B cell (primary cell): Measurements from ENCODE around the gene ZC3H10. TPM values are rescaled to one million over a fixed set of nuclear protein-coding genes. Genes with fewer than 3 reads are reported as not detected.

Experiments used
- ATAC-seq: fragments of 200-7000 bp; cut with Tn5 transposase; one replicate; pipeline ENCODE4 v1.10.0; 2021; ENCODE audit warnings: low read depth, mild to moderate bottlenecking, moderate number of reproducible peaks, moderate library complexity
- CTCF ChIA-PET: fragments of 350-600 bp; sonication (Branson Sonifier 250); formaldehyde crosslinking; loops from one replicate; lab custom pipeline; 2021; ENCODE audit warnings: antibody characterized with exemption, inconsistent platforms; lab: Charles Lee
- POLR2A ChIA-PET: fragments of 350-600 bp; sonication (Branson Sonifier 250); formaldehyde crosslinking; loops from one replicate; lab custom pipeline; 2021; ENCODE audit warnings: antibody characterized with exemption; lab: Charles Lee
- DNase-seq: peaks from one replicate; pipeline ENCODE4 v3.0.0; 2013
- H2AFZ ChIP-seq: 2 replicates; pipeline ENCODE4 v1.6.1; 2012; ENCODE audit warnings: mild to moderate bottlenecking, low read depth, low read length; ENCODE audit not compliant: insufficient read depth, poor library complexity, severe bottlenecking
- H3K27ac ChIP-seq, 2 donors: 1 replicate in 1 of 2; 2 replicates in 1 of 2; pipeline ENCODE4 v1.5.1; 2012 to 2013; ENCODE audit warnings: low read length in 2 of 2, mild to moderate bottlenecking in 2 of 2, moderate library complexity in 1 of 2
- H3K27me3 ChIP-seq, 4 experiments: fragments of 200-600 bp in 1 of 4; sonication (generic) in 1 of 4; replicated peaks in 1 of 4; 1 replicate in 2 of 4; 2 replicates in 2 of 4; pipeline versions ENCODE4 v1.6.1 to v1.7.0; 2013 to 2016; ENCODE audit warnings: low read length in 3 of 4, mild to moderate bottlenecking in 2 of 4, mixed read lengths in 1 of 4, moderate library complexity in 1 of 4; ENCODE audit not compliant: insufficient read depth in 4 of 4, control insufficient read depth in 3 of 4; ENCODE audit errors: control extremely low read depth in 1 of 4
- H3K36me3 ChIP-seq, 2 experiments: replicated peaks in 1 of 2; 1 replicate in 1 of 2; 2 replicates in 1 of 2; pipeline versions ENCODE4 v1.6.1 to v1.7.1; 2013; ENCODE audit warnings: low read length in 1 of 2; ENCODE audit not compliant: insufficient read depth in 2 of 2, control insufficient read depth in 1 of 2; ENCODE audit errors: control extremely low read depth in 1 of 2, extremely low read depth in 1 of 2
- H3K4me1 ChIP-seq, 2 donors: fragments of 200-600 bp in 1 of 2; sonication (generic) in 1 of 2; 1 replicate in 1 of 2; 2 replicates in 1 of 2; pipeline versions ENCODE4 v1.5.1 to v1.6.1; 2013 to 2017; ENCODE audit warnings: low read length in 2 of 2; ENCODE audit not compliant: control insufficient read depth in 2 of 2, insufficient read depth in 2 of 2
- H3K4me2 ChIP-seq: replicated peaks from 2 replicates; pipeline ENCODE3; 2012; ENCODE audit warnings: mild to moderate bottlenecking, low read depth, low read length; ENCODE audit not compliant: poor library complexity, severe bottlenecking
- H3K4me3 ChIP-seq, 5 experiments: fragments of 200-600 bp in 1 of 5; sonication (generic) in 1 of 5; 1 replicate in 3 of 5; 2 replicates in 2 of 5; pipeline versions ENCODE4 v1.5.1 to v1.7.0; 2011 to 2016; ENCODE audit warnings: low read length in 4 of 5, mild to moderate bottlenecking in 4 of 5, low read depth in 2 of 5, control low read depth in 1 of 5, moderate library complexity in 1 of 5; ENCODE audit not compliant: insufficient read depth in 1 of 5; ENCODE audit errors: control extremely low read depth in 1 of 5, extremely low read depth in 1 of 5
- H3K79me2 ChIP-seq: fragments of 200-600 bp; sonication (generic); one replicate; pipeline ENCODE4 v1.6.0; 2016; ENCODE audit warnings: low read length; ENCODE audit not compliant: control insufficient read depth, insufficient read depth
- H3K9ac ChIP-seq: fragments of 200-600 bp; sonication (generic); 2 replicates; pipeline ENCODE4 v1.6.1; 2017; ENCODE audit warnings: mild to moderate bottlenecking, low read length, moderate library complexity
- H3K9me3 ChIP-seq, 3 donors: one replicate each; pipeline versions ENCODE4 v1.6.1 to v1.7.1; 2013; ENCODE audit warnings: low read length in 2 of 3; ENCODE audit not compliant: control insufficient read depth in 2 of 3, insufficient read depth in 1 of 3; ENCODE audit errors: control extremely low read depth in 1 of 3
- H4K20me1 ChIP-seq: 2 replicates; pipeline ENCODE4 v1.6.0; 2012; ENCODE audit warnings: mild to moderate bottlenecking, low read length; ENCODE audit not compliant: insufficient read depth, control insufficient read depth, poor library complexity, severe bottlenecking
- H3K27ac Mint-ChIP-seq: one replicate; pipeline ENCODE4 v1.8.0; 2021; ENCODE audit warnings: mixed read lengths
- H3K27me3 Mint-ChIP-seq: one replicate; pipeline ENCODE4 v1.8.0; 2021; ENCODE audit warnings: mixed read lengths
- H3K4me1 Mint-ChIP-seq: one replicate; pipeline ENCODE4 v1.8.0; 2021; ENCODE audit warnings: mixed read lengths
- H3K4me3 Mint-ChIP-seq: one replicate; pipeline ENCODE4 v1.8.0; 2021; ENCODE audit warnings: mixed read lengths
- H3K9me3 Mint-ChIP-seq: one replicate; pipeline ENCODE4 v1.8.0; 2022; ENCODE audit warnings: mixed read lengths; ENCODE audit not compliant: insufficient read depth
- CTCF ChIP-seq: fragments of 200-600 bp; IDR thresholded peaks from one replicate; pipeline ENCODE4 v1.8.0; 2022; ENCODE audit warnings: antibody characterized with exemption, mild to moderate bottlenecking
- EZH2 ChIP-seq: IDR thresholded peaks from 2 replicates; pipeline ENCODE4 v1.6.1; 2012; ENCODE audit warnings: borderline replicate concordance, low read depth, mild to moderate bottlenecking, moderate library complexity, low read length; ENCODE audit not compliant: insufficient read depth, poor library complexity, severe bottlenecking
- WGBS: methylation state at CpG from one replicate; pipeline ENCODE4 v1.1.5; 2013; ENCODE audit warnings: missing lambda C conversion rate; ENCODE audit not compliant: insufficient coverage; 5-methylcytosine and 5-hydroxymethylcytosine counted together
- intact Hi-C: fragments of 100-400 bp; cut with micrococcal nuclease; formaldehyde crosslinking; loops from one replicate; pipeline ENCODE4 v1.10.0; 2022
- polyA plus RNA-seq: library from polyadenylated mRNA; depleted of rRNA; stranded (reverse); fragments of >200 nt; gene quantifications from 2 replicates; pipeline ENCODE4 v1.2.3, GENCODE V29; 2012
- total RNA-seq, 2 donors: library from RNA; stranded (reverse); fragments of 120-200 nt in 1 of 2; gene quantifications; 1 replicate in 1 of 2; 2 replicates in 1 of 2; pipeline versions ENCODE4 v1.2.3 to v1.2.4, GENCODE V29; 2013 to 2022

Gene ZC3H10
- total and polyA plus RNA-seq, 2 donors (not counting 1 experiment from before 2014, with no cell fraction given), result 4.7 to 21.7 TPM

GRCh38 chr12:56160894-56161689, 43.0 kb downstream of the ZC3H10 start:
- peaks cover 36% of the 10 kb centered on the region for H3K4me1 Mint-ChIP-seq
- H3K9ac ChIP-seq, result no peak overlapping the region
- ATAC-seq (no peak), DNase-seq (no peak)
- no peak for TF ChIP-seq EZH2
- TF ChIP-seq CTCF, result no peak
- WGBS, result 93% methylated on average over 5 of the region's 11 CpGs
- peak overlapping the region; percentile 88 to 97 for H3K27ac ChIP-seq
- H3K9me3 Mint-ChIP-seq, result no peaks in the 10 kb centered on the region
- H3K4me2 ChIP-seq, result peak overlapping the region; percentile 83
- H3K79me2 ChIP-seq, result peaks cover 43% of the 10 kb centered on the region
- no peaks in the 10 kb centered on the region for H3K27me3 ChIP-seq
- H4K20me1 ChIP-seq, result peaks cover 14% of the 10 kb centered on the region
- peak overlapping the region; percentile 67 for H3K27ac Mint-ChIP-seq
- intact Hi-C loops, result no loop called here
- ChIA-PET POLR2A (interaction anchor here (0.6 to 1.0 kb wide), 4 partner anchors 16 to 36 kb away, joined by 3 to 7 read pairs (median 4); no protein-coding TSS in a partner anchor), CTCF (interaction anchor here (1.0 to 3.4 kb wide), 7 partner anchors 28 to 235 kb away, joined by 3 to 24 read pairs (median 4); partner anchors contain the start of genes ANKRD52, SMARCC2 and ZC3H10)
- peaks cover 20 to 38% of the 10 kb centered on the region in 2 donors for H3K4me1 ChIP-seq
- H3K9me3 ChIP-seq, result no peaks in the 10 kb centered on the region
- peaks cover 6 to 66% of the 10 kb centered on the region in 2 experiments for H3K36me3 ChIP-seq
- no peaks in the 10 kb centered on the region for H3K27me3 Mint-ChIP-seq
- H2AFZ ChIP-seq, result no peak overlapping the region
- H3K4me3 ChIP-seq, result no peak overlapping the region
- H3K4me3 Mint-ChIP-seq, result peak overlapping the region; percentile 96
